ENCODE results near the gene HOXC6.

The HOXC6 gene

DNA sequence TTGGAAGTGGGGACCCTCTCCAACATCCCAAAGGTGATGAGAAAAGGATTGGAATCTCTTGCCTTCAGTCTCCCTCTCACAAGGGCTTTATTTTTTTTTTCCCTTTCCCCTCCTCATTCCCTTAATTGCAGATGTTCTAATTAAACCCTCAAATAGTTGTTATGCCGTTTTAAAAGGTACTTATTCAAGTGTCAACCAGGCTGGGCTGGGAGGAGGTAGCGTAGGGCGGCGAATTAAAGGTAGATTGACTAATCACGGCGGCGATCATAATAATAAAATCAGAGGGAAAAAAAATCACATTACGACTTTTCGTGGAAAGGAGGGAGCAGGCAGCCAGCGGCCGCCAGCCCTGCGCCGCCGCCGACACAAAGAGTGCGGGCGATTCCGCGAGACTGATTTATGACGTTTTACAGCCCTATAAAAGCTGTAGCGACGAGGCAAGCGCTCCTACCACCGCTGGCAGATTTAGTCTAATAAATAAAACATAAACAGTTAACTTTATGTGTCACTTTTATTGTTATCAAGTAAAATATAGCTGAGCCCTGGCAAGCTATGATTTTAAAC is 23.7 kb downstream of the HOXC6 start:
- peaks cover 73% of the 10 kb centered on the region for H3K27me3 ChIP-seq (ENCODE audit: insufficient read depth, poor library complexity, severe bottlenecking)

DNA sequence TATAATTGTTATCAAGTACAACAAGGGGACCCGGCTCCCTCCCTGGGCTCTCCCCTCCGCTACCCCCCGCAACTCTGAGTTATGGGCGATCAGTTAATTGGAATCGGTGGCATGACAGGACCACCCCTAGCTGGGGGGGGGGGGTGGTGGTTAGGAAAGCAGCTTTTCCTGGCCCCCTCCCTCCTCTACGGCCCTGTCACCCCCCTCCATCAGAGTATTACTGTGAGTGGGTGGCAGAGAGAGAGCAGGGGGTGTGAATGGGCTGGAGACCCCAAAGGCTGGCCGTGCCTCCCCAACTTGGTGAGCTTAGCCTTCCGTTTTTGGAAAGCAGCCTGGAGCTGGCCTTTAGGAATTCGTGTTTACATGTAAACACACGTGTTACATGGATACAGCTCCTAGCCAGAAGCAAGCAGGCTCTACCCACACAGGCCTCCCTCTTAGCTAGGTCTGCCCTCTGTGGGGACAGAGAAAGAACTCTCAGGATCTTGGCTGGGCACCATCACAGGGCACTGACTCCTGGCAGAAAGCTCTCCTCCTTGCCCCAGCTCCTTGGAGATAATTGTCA is 24.3 kb downstream of the HOXC6 start:
- no peak overlapping the region for H3K4me3 ChIP-seq (replicated peaks; ENCODE audit: insufficient read depth, low read length)
- TF ChIP-seq, protein P1, sequence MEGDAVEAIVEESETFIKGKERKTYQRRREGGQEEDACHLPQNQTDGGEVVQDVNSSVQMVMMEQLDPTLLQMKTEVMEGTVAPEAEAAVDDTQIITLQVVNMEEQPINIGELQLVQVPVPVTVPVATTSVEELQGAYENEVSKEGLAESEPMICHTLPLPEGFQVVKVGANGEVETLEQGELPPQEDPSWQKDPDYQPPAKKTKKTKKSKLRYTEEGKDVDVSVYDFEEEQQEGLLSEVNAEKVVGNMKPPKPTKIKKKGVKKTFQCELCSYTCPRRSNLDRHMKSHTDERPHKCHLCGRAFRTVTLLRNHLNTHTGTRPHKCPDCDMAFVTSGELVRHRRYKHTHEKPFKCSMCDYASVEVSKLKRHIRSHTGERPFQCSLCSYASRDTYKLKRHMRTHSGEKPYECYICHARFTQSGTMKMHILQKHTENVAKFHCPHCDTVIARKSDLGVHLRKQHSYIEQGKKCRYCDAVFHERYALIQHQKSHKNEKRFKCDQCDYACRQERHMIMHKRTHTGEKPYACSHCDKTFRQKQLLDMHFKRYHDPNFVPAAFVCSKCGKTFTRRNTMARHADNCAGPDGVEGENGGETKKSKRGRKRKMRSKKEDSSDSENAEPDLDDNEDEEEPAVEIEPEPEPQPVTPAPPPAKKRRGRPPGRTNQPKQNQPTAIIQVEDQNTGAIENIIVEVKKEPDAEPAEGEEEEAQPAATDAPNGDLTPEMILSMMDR (IDR thresholded peaks at IDR 0.05; ENCODE audit: insufficient read depth, low read length), result no peak
- no peak for TF ChIP-seq POLR2AphosphoS5 (IDR thresholded peaks at IDR 0.05; ENCODE audit: low read depth)
- TF ChIP-seq SPI1 (IDR thresholded peaks at IDR 0.05; ENCODE audit: borderline replicate concordance, low read depth), result no peak
- no peak for TF ChIP-seq GABPA (IDR thresholded peaks at IDR 0.05; ENCODE audit: low read depth)
- TF ChIP-seq, protein P2, sequence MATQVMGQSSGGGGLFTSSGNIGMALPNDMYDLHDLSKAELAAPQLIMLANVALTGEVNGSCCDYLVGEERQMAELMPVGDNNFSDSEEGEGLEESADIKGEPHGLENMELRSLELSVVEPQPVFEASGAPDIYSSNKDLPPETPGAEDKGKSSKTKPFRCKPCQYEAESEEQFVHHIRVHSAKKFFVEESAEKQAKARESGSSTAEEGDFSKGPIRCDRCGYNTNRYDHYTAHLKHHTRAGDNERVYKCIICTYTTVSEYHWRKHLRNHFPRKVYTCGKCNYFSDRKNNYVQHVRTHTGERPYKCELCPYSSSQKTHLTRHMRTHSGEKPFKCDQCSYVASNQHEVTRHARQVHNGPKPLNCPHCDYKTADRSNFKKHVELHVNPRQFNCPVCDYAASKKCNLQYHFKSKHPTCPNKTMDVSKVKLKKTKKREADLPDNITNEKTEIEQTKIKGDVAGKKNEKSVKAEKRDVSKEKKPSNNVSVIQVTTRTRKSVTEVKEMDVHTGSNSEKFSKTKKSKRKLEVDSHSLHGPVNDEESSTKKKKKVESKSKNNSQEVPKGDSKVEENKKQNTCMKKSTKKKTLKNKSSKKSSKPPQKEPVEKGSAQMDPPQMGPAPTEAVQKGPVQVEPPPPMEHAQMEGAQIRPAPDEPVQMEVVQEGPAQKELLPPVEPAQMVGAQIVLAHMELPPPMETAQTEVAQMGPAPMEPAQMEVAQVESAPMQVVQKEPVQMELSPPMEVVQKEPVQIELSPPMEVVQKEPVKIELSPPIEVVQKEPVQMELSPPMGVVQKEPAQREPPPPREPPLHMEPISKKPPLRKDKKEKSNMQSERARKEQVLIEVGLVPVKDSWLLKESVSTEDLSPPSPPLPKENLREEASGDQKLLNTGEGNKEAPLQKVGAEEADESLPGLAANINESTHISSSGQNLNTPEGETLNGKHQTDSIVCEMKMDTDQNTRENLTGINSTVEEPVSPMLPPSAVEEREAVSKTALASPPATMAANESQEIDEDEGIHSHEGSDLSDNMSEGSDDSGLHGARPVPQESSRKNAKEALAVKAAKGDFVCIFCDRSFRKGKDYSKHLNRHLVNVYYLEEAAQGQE (IDR thresholded peaks at IDR 0.05; ENCODE audit: insufficient replicate concordance, low read depth), result no peak
- DNase-seq (ENCODE audit: low read depth in 1 of 2, low spot score in 1 of 2), result no peak
- H3K27me3 ChIP-seq (ENCODE audit: insufficient read depth, poor library complexity, severe bottlenecking), result peaks cover 68% of the 10 kb centered on the region
- no peak overlapping the region for H3K27ac ChIP-seq (replicated peaks)

More for the DNA sequence above, 23.7 kb downstream of the HOXC6 start:
- TF ChIP-seq, protein P2 (IDR thresholded peaks at IDR 0.05; ENCODE audit: insufficient replicate concordance, low read depth), result no peak
- TF ChIP-seq GABPA (IDR thresholded peaks at IDR 0.05; ENCODE audit: low read depth) (no peak), POLR2AphosphoS5 (IDR thresholded peaks at IDR 0.05; ENCODE audit: low read depth) (no peak), SPI1 (IDR thresholded peaks at IDR 0.05; ENCODE audit: borderline replicate concordance, low read depth) (no peak)
- TF ChIP-seq, protein P1 (IDR thresholded peaks at IDR 0.05; ENCODE audit: insufficient read depth, low read length), result no peak
- Histone ChIP-seq H3K4me3 (replicated peaks; ENCODE audit: insufficient read depth, low read length) (no peak overlapping the region), H3K27ac (replicated peaks) (no peak overlapping the region)
- DNase-seq (ENCODE audit: low read depth in 1 of 2, low spot score in 1 of 2), result no peak

DNA sequence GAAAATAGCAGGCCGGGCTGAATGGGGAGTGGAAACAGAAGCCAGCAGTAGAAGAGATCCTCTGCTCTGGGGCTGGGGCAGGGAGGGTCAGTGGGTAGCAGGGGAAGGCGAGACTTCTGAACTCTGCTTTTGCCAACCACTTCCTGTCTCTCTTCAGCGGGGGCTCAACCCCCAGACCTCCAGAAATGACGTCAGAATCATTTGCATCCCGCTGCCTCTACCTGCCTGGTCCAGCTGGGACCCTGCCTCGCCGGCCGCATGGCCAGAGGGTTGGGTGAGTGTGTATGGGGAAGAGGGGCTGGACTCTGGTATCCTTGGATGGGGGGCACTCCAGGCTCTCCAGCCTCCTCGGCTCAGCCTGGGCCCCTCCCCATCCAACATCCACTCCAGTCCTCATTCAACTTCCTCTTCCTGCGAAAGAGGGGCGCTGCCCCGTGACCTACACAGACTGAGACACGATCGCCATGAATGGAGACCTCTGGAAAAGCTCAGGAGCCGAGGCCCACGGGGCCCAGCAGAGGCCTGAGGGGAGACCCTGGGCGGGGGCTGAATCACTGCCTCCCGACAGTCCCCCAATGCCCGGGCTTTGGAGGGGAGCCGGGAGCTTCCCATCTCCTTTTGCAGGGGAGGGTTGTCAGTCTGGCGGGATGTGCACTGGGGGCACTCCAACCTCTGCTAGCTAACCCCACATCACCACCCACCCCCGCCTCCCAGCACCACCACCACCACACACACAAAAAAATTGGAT is 24.9 kb downstream of the HOXC6 start:
- H3K27ac ChIP-seq (replicated peaks), result no peak overlapping the region
- DNase-seq (ENCODE audit: low read depth in 1 of 2, low spot score in 1 of 2), result no peak
- H3K27me3 ChIP-seq (ENCODE audit: insufficient read depth, poor library complexity, severe bottlenecking), result peaks cover 61% of the 10 kb centered on the region
- no peak for TF ChIP-seq POLR2AphosphoS5 (IDR thresholded peaks at IDR 0.05; ENCODE audit: low read depth)
- no peak overlapping the region for H3K4me3 ChIP-seq (replicated peaks; ENCODE audit: insufficient read depth, low read length)
